Rectal smooth muscle tissue (tissue), 1 donor: ENCODE results near the gene TTLL10.
A peak's percentile ranks its signal among the peaks of the same experiment; 100 is the strongest.

ENCODE experiments used
- H3K27ac ChIP-seq: one replicate; pipeline ENCODE4 v1.7.0; 2013; ENCODE audit warnings: low read depth, low read length, inconsistent platforms
- H3K27me3 ChIP-seq: one replicate; pipeline ENCODE4 v1.7.0; 2013; ENCODE audit warnings: low read length; ENCODE audit not compliant: control insufficient read depth, insufficient read depth
- H3K36me3 ChIP-seq: one replicate; pipeline ENCODE4 v1.7.0; 2013; ENCODE audit warnings: low read length; ENCODE audit not compliant: control insufficient read depth, insufficient read depth
- H3K4me1 ChIP-seq: one replicate; pipeline ENCODE4 v1.7.0; 2013; ENCODE audit warnings: low read length; ENCODE audit not compliant: control insufficient read depth, insufficient read depth
- H3K4me3 ChIP-seq: one replicate; pipeline ENCODE4 v1.7.0; 2013; ENCODE audit warnings: low read length
- H3K9ac ChIP-seq: one replicate; pipeline ENCODE4 v1.7.0; 2013; ENCODE audit warnings: low read length

Gene TTLL10

GRCh38 chr1:1165485-1165884, 8.2 kb upstream of the TTLL10 start:
- no peaks in the 10 kb centered on the region for H3K36me3 ChIP-seq
- peaks cover 11% of the 10 kb centered on the region for H3K27me3 ChIP-seq
- H3K9ac ChIP-seq: peak overlapping the region; percentile 38
- no peak overlapping the region for H3K27ac ChIP-seq
- H3K4me3 ChIP-seq: peak overlapping the region; percentile 56
- no peaks in the 10 kb centered on the region for H3K4me1 ChIP-seq

- no peaks in the 10 kb centered on the region for H3K4me1 ChIP-seq
- H3K27me3 ChIP-seq: peaks cover 11% of the 10 kb centered on the region
- H3K4me3 ChIP-seq: peak overlapping the region; percentile 56
- no peak overlapping the region for H3K27ac ChIP-seq
- peak overlapping the region; percentile 38 for H3K9ac ChIP-seq
- H3K36me3 ChIP-seq: no peaks in the 10 kb centered on the region
Measured at GRCh38 chr1:1165900-1166421, 7.7 kb upstream of the TTLL10 start.

- Histone ChIP-seq H3K9ac (no peak overlapping the region), H3K4me3 (peak overlapping the region; percentile 21), H3K4me1 (no peaks in the 10 kb centered on the region), H3K27me3 (peaks cover 11% of the 10 kb centered on the region), H3K27ac (no peak overlapping the region), H3K36me3 (no peaks in the 10 kb centered on the region)
Measured at GRCh38 chr1:1166642-1167397, 6.9 kb upstream of the TTLL10 start.

- no peaks in the 10 kb centered on the region for H3K4me1 ChIP-seq
Measured at GRCh38 chr1:1167398-1167821, 6.3 kb upstream of the TTLL10 start.

GRCh38 chr1:1167841-1168450, 5.7 kb upstream of the TTLL10 start:
- no peaks in the 10 kb centered on the region for H3K36me3 ChIP-seq
- no peaks in the 10 kb centered on the region for H3K4me1 ChIP-seq
- H3K9ac ChIP-seq: no peak overlapping the region
- no peak overlapping the region for H3K27ac ChIP-seq
- no peak overlapping the region for H3K4me3 ChIP-seq
- peaks cover 9% of the 10 kb centered on the region for H3K27me3 ChIP-seq

More at GRCh38 chr1:1167398-1167821, 6.3 kb upstream of the TTLL10 start:
- no peak overlapping the region for H3K9ac ChIP-seq
- no peak overlapping the region for H3K4me3 ChIP-seq
- no peaks in the 10 kb centered on the region for H3K36me3 ChIP-seq
- H3K27ac ChIP-seq: no peak overlapping the region
- H3K27me3 ChIP-seq: peaks cover 11% of the 10 kb centered on the region

- no peaks in the 10 kb centered on the region for H3K4me1 ChIP-seq
- H3K36me3 ChIP-seq: no peaks in the 10 kb centered on the region
- peaks cover 9% of the 10 kb centered on the region for H3K27me3 ChIP-seq
- H3K9ac ChIP-seq: no peak overlapping the region
- H3K27ac ChIP-seq: no peak overlapping the region
- H3K4me3 ChIP-seq: no peak overlapping the region
Measured at GRCh38 chr1:1168451-1169411, 4.9 kb upstream of the TTLL10 start.

GRCh38 chr1:1169429-1170214, 4.1 kb upstream of the TTLL10 start:
- Histone ChIP-seq H3K4me1 (no peaks in the 10 kb centered on the region), H3K27ac (no peak overlapping the region), H3K36me3 (no peaks in the 10 kb centered on the region), H3K9ac (no peak overlapping the region), H3K27me3 (peaks cover 9% of the 10 kb centered on the region), H3K4me3 (no peak overlapping the region)

- Histone ChIP-seq H3K9ac (no peak overlapping the region), H3K4me1 (no peaks in the 10 kb centered on the region), H3K27me3 (peaks cover 9% of the 10 kb centered on the region), H3K27ac (no peak overlapping the region), H3K4me3 (no peak overlapping the region), H3K36me3 (no peaks in the 10 kb centered on the region)
Measured at GRCh38 chr1:1170215-1171091, 3.2 kb upstream of the TTLL10 start.

GRCh38 chr1:1171161-1171545, 2.5 kb upstream of the TTLL10 start:
- Histone ChIP-seq H3K27me3 (peaks cover 3% of the 10 kb centered on the region), H3K36me3 (no peaks in the 10 kb centered on the region), H3K4me3 (no peak overlapping the region), H3K9ac (no peak overlapping the region), H3K27ac (no peak overlapping the region), H3K4me1 (no peaks in the 10 kb centered on the region)

- Histone ChIP-seq H3K9ac (no peak overlapping the region), H3K27ac (no peak overlapping the region), H3K4me1 (no peaks in the 10 kb centered on the region), H3K36me3 (no peaks in the 10 kb centered on the region), H3K27me3 (peaks cover 3% of the 10 kb centered on the region), H3K4me3 (no peak overlapping the region)
Measured at GRCh38 chr1:1171546-1172340, 1.9 kb upstream of the TTLL10 start.
